KMS-11 (cell line): ENCODE results near the gene GIMAP4.
"Not testable (repeated sequence)": the region's sequence is repeated elsewhere in the genome, so short reads cannot be mapped to it uniquely, and the experiment has no call there.

Experiments
- H2AFZ ChIP-seq: fragments of 200-600 bp; sonication (generic); 2 replicates; pipeline ENCODE4 v1.6.1; 2016; ENCODE audit warnings: antibody characterized with exemption, mixed run types, low read depth
- H3K27ac ChIP-seq: fragments of 200-600 bp; sonication (generic); 2 replicates; pipeline ENCODE4 v1.6.1; 2016; ENCODE audit warnings: mild to moderate bottlenecking, mixed run types
- H3K27me3 ChIP-seq: fragments of 200-600 bp; sonication (generic); 2 replicates; pipeline ENCODE4 v1.6.1; 2017; ENCODE audit warnings: mild to moderate bottlenecking, low read depth, mixed run types, moderate library complexity; ENCODE audit not compliant: insufficient read depth
- H3K36me3 ChIP-seq: fragments of 200-600 bp; sonication (generic); 2 replicates; pipeline ENCODE4 v1.6.1; 2017; ENCODE audit warnings: mild to moderate bottlenecking, mixed run types; ENCODE audit not compliant: insufficient read depth
- H3K4me1 ChIP-seq: fragments of 200-600 bp; sonication (generic); 2 replicates; pipeline ENCODE4 v1.6.1; 2016; ENCODE audit warnings: mild to moderate bottlenecking, low read depth, mixed run types; ENCODE audit not compliant: poor library complexity, severe bottlenecking
- H3K4me2 ChIP-seq: fragments of 200-600 bp; sonication (generic); 2 replicates; pipeline ENCODE4 v1.7.0; 2016; ENCODE audit warnings: mild to moderate bottlenecking, mixed run types
- H3K4me3 ChIP-seq: fragments of 200-600 bp; sonication (generic); IDR thresholded peaks from 2 replicates; pipeline ENCODE4 v1.6.1; 2017; ENCODE audit warnings: low read depth, low read length, mixed read lengths; ENCODE audit not compliant: insufficient read depth
- H3K79me2 ChIP-seq: fragments of 200-600 bp; sonication (generic); 2 replicates; pipeline ENCODE4 v1.6.1; 2016; ENCODE audit warnings: low read depth, mixed run types; ENCODE audit not compliant: insufficient read depth
- H3K9ac ChIP-seq: fragments of 200-600 bp; sonication (generic); 2 replicates; pipeline ENCODE4 v1.6.1; 2016; ENCODE audit warnings: mild to moderate bottlenecking, mixed run types
- H4K20me1 ChIP-seq: fragments of 200-600 bp; sonication (generic); 2 replicates; pipeline ENCODE4 v1.6.1; 2016; ENCODE audit warnings: mild to moderate bottlenecking, mixed run types; ENCODE audit not compliant: insufficient read depth
- CTCF ChIP-seq: fragments of 200-600 bp; sonication (generic); conservative IDR thresholded peaks from 2 replicates; pipeline ENCODE4 v1.6.1; 2017; ENCODE audit warnings: low read depth, mild to moderate bottlenecking, antibody characterized with exemption, low read length, moderate library complexity, mixed read lengths

Gene GIMAP4

GRCh38 chr7:150569245-150569955 is 2.2 kb downstream of the GIMAP4 start:
- no peaks in the 10 kb centered on the region for H3K27me3 ChIP-seq
- H3K4me3 ChIP-seq: no peak overlapping the region
- no peaks in the 10 kb centered on the region for H3K4me1 ChIP-seq
- no peaks in the 10 kb centered on the region for H4K20me1 ChIP-seq
- no peak overlapping the region for H3K4me2 ChIP-seq
- no peak overlapping the region for H3K9ac ChIP-seq
- peak overlapping the region; percentile 9; the same call in 1 of the 2 replicates for H2AFZ ChIP-seq
- no peak overlapping the region for H3K27ac ChIP-seq
- no peaks in the 10 kb centered on the region for H3K36me3 ChIP-seq
- no peaks in the 10 kb centered on the region for H3K79me2 ChIP-seq
- no peak for TF ChIP-seq CTCF

GRCh38 chr7:150570556-150571465 is 3.6 kb downstream of the GIMAP4 start:
- no peak overlapping the region for H3K9ac ChIP-seq
- H3K4me3 ChIP-seq: no peak overlapping the region
- no peaks in the 10 kb centered on the region for H3K27me3 ChIP-seq
- no peak for TF ChIP-seq CTCF
- H3K79me2 ChIP-seq: no peaks in the 10 kb centered on the region
- H3K4me2 ChIP-seq: no peak overlapping the region
- H4K20me1 ChIP-seq: no peaks in the 10 kb centered on the region
- H3K36me3 ChIP-seq: no peaks in the 10 kb centered on the region
- no peak overlapping the region for H3K27ac ChIP-seq
- no peaks in the 10 kb centered on the region for H3K4me1 ChIP-seq
- H2AFZ ChIP-seq: no peak overlapping the region

DNA sequence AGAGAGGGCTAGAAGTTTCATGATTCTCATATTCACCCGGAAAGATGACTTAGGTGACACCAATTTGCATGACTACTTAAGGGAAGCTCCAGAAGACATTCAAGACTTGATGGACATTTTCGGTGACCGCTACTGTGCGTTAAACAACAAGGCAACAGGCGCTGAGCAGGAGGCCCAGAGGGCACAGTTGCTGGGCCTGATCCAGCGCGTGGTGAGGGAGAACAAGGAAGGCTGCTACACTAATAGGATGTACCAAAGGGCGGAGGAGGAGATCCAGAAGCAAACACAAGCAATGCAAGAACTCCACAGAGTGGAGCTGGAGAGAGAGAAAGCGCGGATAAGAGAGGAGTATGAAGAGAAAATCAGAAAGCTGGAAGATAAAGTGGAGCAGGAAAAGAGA is 5.3 kb downstream of the GIMAP4 start:
- Histone ChIP-seq H3K36me3 (no peaks in the 10 kb centered on the region), H3K9ac (no peak overlapping the region), H3K79me2 (no peaks in the 10 kb centered on the region), H4K20me1 (no peaks in the 10 kb centered on the region), H3K27ac (no peak overlapping the region), H3K4me3 (no peak overlapping the region), H2AFZ (no peak overlapping the region), H3K4me1 (no peaks in the 10 kb centered on the region), H3K4me2 (no peak overlapping the region), H3K27me3 (no peaks in the 10 kb centered on the region)
- TF ChIP-seq CTCF: no peak

DNA sequence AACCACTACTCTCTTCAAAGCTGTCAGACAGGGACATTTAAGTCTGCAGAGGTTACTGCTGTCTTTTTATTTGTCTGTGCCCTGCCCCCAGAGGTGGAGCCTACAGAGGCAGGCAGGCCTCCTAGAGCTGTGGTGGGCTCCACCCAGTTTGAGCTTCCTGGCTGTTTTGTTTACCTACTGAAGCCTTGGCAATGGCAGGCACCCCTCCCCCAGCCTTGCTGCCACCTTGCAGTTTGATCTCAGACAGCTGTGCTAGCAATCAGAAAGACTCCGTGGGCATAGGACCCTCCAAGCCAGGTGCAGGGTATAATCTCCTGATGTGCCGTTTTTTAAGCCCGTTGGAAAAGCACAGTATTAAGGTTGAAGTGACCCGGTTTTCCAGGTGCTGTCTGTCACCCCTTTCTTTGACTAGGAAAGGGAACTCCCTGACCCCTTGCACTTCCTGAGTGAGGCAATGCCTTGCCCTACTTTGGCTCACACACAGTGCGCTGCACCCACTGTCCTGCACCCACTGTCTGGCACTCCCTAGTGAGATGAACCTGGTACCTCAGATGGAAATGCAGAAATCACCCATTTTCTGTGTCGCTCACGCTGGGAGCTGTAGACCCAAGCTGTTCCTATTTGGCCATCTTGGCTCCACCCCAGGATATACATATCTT is 12.9 kb downstream of the GIMAP4 start:
- not testable (repeated sequence) for H3K36me3 ChIP-seq, H3K79me2 ChIP-seq, H3K4me2 ChIP-seq, H3K27ac ChIP-seq, H3K4me3 ChIP-seq, H3K27me3 ChIP-seq, H2AFZ ChIP-seq, H3K4me1 ChIP-seq, H3K9ac ChIP-seq, H4K20me1 ChIP-seq
